8988T (cell line): Measurements from ENCODE around the gene TECTA.
"Not testable (repeated sequence)": the region's sequence is repeated elsewhere in the genome, so short reads cannot be mapped to it uniquely, and the experiment has no call there.

ENCODE experiments used
- DNase-seq: peaks from one replicate; pipeline ENCODE4 v3.0.0; 2011

TECTA gene

DNA sequence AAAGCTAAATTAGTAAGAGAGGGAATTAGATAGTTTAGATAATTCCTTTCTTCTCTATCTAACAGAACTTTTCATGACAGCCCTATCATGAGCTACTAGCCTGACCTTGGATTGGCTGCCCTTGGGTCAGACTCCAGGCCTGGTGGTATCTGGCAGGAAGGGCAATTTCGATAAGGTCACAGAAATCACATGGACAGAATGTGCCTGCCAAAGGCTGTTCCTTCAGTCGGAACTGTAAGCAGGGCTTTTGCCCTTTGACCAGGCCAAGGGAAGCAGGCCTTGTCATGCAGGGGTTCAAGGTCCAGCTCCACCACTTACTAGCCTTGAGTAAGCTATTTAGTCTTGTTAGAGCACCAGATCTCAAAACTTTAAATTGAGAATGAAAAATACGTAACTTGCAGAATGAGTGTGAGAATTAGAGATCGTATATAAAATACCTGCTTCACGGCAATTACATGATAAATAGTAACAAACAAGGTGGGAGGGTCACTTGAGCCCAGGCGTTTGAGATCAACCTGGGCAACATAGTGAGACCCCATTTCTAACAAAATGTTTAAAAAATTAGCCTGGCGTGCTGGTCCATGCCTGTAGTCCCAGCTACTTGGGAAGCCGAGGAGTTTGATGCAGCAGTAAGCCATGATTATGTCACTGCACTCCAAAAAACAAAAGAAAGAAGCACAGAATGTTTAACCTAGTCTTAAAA, 130.7 kb downstream of the TECTA start:
- DNase-seq, result no peak

DNA sequence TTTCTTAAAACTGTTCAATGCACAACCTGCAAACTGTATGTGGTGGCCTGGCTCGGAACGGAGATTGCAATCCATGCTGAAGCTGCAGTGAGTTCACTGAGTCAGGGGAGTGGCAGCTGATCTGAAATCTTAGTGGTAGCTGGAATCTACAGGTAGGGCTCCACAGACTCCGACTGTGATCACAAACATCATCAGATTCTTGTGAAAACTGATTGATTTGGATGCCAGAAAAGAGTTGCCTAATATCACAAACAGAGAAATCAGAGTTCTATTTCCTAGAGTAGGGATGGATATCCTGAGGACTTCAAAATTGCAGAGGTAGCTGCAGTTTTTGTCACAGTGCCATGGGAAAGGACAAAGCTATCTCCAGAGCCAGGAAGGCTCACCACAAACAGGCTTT, 134.0 kb downstream of the TECTA start:
- DNase-seq, result no peak

DNA sequence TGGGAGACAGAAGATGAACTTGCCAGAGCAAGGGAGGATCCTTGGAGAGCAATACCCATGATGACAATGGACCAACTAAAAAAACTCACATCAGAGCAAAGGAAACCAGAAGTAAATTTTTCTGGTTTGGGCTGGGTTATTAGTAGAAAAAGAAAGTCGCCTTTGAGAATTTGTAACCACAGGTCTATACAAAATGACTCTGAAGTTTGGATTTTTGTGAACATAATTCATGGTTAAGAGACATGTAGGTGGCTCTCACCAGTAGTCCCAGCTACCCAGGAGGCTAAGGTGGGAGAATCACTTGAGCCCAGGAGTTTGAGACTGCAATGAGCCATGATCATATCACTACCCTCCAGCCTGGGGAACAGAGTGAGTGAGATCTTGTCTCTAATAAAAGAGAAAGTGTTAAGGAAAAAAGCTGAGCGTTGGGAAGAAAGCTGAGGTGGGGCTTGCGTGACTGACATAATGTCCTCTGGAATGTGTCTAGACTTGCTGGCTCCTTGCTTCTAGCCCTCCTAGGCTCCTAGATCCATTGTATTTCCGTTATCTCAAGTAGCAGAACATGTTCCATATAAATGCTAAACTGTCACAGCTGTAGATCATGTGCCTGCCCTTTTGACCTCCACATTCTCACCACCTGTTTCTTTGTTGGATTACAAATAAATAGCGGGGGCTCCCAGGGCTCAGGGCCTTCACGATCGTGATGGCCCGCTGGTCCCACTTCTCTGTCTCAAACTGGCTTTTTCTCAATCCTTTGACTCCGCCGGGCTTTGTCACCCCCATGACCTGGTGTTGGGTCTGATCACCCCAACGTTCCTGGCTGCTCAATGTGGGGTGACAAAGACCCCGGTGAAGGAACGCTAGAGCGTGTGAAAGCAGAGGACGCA, 135.3 kb downstream of the TECTA start:
- no peak for DNase-seq

- DNase-seq, result not testable (repeated sequence)
Observed at GRCh38 chr11:121237247-121237646, 136.2 kb downstream of the TECTA start.

DNA sequence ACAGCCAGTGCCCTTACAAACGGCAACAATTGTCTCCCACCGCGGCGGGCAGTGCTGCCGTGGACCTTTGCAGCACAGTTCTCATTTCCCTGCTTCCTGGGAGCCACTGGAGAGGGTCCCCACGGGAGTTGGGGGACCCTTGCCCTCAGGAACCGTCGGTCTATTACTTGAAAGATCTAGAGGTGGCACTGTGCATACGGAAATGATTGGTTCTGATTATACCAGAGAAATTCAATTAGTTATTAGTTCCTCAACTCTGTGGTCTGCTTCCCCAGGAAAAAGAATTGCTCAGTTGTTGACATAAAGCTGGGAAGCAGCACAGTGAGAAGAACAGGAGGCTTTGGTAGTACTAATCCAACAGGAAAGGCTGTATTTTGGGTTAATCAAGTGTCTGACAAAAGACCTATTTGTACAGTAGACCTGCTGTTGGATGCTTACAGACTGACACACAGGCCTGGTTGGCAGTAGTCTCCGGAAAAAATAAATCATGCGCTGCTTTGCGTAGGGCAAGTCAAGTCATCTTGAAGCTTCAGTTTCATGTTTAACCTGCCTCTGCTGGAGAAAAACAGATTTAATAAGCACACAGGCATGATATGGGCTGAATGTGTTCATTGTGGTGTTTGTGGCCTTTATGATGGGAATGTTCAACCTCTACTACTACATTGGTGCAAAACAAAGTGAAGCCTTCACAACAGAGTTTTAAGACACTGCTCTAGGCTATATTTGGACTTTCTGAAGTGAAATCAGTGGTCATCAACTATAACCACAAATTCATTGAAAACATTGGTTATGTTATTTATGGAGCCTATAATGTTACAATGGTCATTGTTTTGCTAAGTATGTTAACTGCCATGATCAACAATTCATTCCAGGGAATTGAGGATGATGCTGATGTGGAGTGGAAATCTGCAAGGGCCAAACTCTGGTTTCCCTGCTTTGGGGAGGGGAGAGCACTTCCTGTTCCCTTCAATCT, 136.9 kb downstream of the TECTA start:
- DNase-seq, result no peak

DNA sequence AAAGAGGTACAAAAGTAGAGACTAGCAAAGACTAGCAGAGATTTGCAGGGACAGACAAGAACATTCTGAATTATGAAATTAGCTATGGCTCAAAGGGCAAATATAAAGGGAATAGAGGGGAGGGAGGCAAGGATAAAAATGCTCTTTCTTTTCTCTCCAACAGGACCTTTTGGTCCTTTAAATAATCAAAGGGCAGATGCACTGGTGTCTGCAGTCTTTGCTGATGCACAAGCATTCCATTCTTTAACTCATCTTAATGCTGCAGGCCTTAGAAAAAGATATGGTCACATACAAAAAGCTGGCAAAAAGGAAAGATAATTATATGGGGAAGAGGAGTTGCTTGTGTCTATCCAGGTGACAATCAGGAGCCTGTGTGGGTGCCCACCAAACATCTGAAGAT, 137.9 kb downstream of the TECTA start:
- no peak for DNase-seq

- not testable (repeated sequence) for DNase-seq
Observed at GRCh38 chr11:121240001-121240400, 139.0 kb downstream of the TECTA start.

DNA sequence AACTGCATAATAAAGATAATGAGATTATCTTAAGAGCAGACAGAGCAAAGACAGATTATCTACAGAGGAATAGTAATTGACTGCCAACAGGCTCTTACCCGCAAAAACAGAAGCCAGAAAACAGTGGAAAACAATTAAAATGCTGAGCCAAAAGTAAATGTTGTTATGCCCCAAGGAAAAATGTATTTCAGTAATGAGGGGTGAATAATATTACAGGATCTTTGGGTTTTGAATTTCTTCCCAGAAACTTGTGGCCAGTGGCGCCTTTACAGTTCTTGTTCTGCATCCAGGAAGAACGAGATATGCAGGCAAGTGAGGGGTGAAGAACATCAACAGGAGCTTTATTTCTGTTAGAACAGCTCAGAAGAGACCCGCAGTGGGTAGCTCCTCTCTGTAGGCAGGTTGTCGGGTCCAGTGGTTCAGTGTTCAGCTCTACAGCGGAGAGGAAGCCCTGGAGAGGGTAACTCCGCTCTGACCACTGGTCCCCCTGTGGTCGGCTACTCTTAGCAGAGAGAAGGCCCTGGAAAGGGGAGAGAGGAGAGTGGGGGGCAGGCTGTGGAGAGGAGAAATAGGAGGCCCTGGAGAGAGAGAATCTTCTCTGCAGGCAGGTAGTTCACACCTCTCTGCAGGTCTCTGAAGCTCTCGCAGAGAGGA, 139.7 kb downstream of the TECTA start:
- no peak for DNase-seq
